ENCODE results near the gene RMND1. TPM values are rescaled to one million over a fixed set of nuclear protein-coding genes. Genes with fewer than 3 reads are reported as not detected.

The RMND1 gene
- total and polyA plus RNA-seq, 2 of the 13 experiments (the other 11 are each of a cell fraction or from before 2014, with no cell fraction given): 34.0 to 72.5 TPM

- TF ChIP-seq CTCF (CRISPR knock-in tag; IDR thresholded peaks at IDR 0.05) (0 out of 2 replicates have a peak, but pooled peaks have one; percentile 31), HINFP (CRISPR knock-in tag; IDR thresholded peaks at IDR 0.05; ENCODE audit: low read depth) (0 out of 2 replicates have a peak, but pooled peaks have one; percentile 18), SOX13 (IDR thresholded peaks at IDR 0.05) (0 out of 2 replicates have a peak, but pooled peaks have one; percentile 17), SOX13 (CRISPR knock-in tag; conservative IDR thresholded peaks at IDR 0.05 in 1 of 2, IDR thresholded peaks at IDR 0.05 in 1 of 2) (peak in 1 of 2 experiments; percentile 55; a peak in 1 of 4 replicates), TMF1 (CRISPR knock-in tag; IDR thresholded peaks at IDR 0.05; ENCODE audit: low read depth) (peak; percentile 91), ZBTB37 (CRISPR knock-in tag; IDR thresholded peaks at IDR 0.05) (no peak), CEBPB (IDR thresholded peaks at IDR 0.05; ENCODE audit: borderline replicate concordance, low read depth, low read length) (0 out of 2 replicates have a peak, but pooled peaks have one; percentile 9), MLLT10 (CRISPR knock-in tag; IDR thresholded peaks at IDR 0.05) (no peak), ZNF704 (CRISPR knock-in tag; IDR thresholded peaks at IDR 0.05; ENCODE audit: borderline replicate concordance) (peak; percentile 94; the same call in 1 of the 2 replicates), ZFP36L2 (CRISPR knock-in tag; IDR thresholded peaks at IDR 0.05) (no peak), IKZF5 (CRISPR knock-in tag; IDR thresholded peaks at IDR 0.05) (peak; percentile 65), ZBTB10 (CRISPR knock-in tag; IDR thresholded peaks at IDR 0.05; ENCODE audit: borderline replicate concordance) (peak; percentile 68; the same call in 1 of the 2 replicates), ARID3A (IDR thresholded peaks at IDR 0.05; ENCODE audit: low read depth, low read length) (peak; percentile 15; the same call in 1 of the 2 replicates), IRX3 (CRISPR knock-in tag; IDR thresholded peaks at IDR 0.05; ENCODE audit: borderline replicate concordance, low read depth) (peak; percentile 88; the same call in 1 of the 2 replicates), FOXC1 (CRISPR knock-in tag; IDR thresholded peaks at IDR 0.05; ENCODE audit: borderline replicate concordance) (peak; percentile 28; the same call in 1 of the 2 replicates)
Observed at GRCh38 chr6:151389618-151390275, 62.2 kb downstream of the RMND1 start (continued).

All from HepG2 (cell line).